Heart left ventricle (tissue), 13 donors: ENCODE data around the gene ZNF511.

ENCODE experiments used
- CTCF ChIP-seq, 12 donors: fragments of 200-600 bp; sonication (generic) in 4 of 12; IDR thresholded peaks; one replicate each; pipeline versions ENCODE4 v1.5.0 to v1.8.0; 2018 to 2022; ENCODE audit warnings: antibody characterized with exemption in 12 of 12, mild to moderate bottlenecking in 5 of 12
- POLR2A ChIP-seq, 2 donors: fragments of 450-650 bp; IDR thresholded peaks; one replicate each; pipeline ENCODE4 v1.6.1; 2017; ENCODE audit warnings: antibody characterized with exemption in 2 of 2, mild to moderate bottlenecking in 2 of 2, moderate library complexity in 2 of 2
- donor health status: ischemic (EF 13 %, LVEDD 7.1; RV severe dilation, severe dysfunction).
- donor health status: DM: no; HTN: yes; CAD: no.
- donor health status: DM: no; HTN: no; CAD: no.
- donor health status: ischemic (EF 25% LVEDD 6.9; RV normal size, moderate dysfunction).
- donor health status: ischemic (EF 25% LVEDD 5.7; RV mildly dilated, moderate dysfunction).
- donor health status: ischemic (EF 35%, LVEDD 5.7; RV mildly dilated, moderate dysfunction).
- donor health status: nonischemic (EF 11% LVEDD 7.7; RV severe dilation, severe dysfunction).
- donor health status: DM: yes; HTN: yes; CAD: no.
- donor health status: PGD.
- donor health status: ischemic (EF 29% LVEDD 5.4; RV normal size, mild dysfunction).
- donor health status: nonischemic (EF 23%, LVEDD 6.1; RV moderate dilation, normal function).

DNA sequence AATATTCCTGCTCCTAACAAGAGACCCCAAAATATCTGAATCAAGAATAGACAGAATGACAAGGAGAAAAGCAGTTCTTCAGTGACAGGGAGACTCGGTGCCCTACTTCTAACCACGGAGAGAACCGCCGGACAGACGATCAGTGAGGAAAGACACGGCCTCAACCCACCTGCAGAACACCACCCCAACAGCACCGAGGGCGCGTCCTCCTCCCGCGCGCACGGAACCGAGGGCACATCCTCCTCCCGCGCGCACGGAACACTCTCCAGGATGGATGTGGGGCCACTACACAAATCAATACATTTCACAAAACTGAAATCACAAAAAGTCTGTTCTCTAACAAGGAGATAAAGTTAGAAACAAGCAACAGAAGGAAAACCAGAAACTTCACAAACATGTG is 22.3 kb upstream of the ZNF511 start:
- TF ChIP-seq POLR2A (IDR thresholded peaks at IDR 0.05) (no peak), CTCF (IDR thresholded peaks at IDR 0.05) (no peak)
